Measurements from ENCODE around the gene CAPZA2.
"Not testable (repeated sequence)": the region's sequence is repeated elsewhere in the genome, so short reads cannot be mapped to it uniquely, and the experiment has no call there.

Gene CAPZA2

GRCh38 chr7:116955801-116956476 is 93.6 kb downstream of the CAPZA2 start:
- no peak for ATAC-seq (ENCODE audit: insufficient read depth, low read depth)
- Histone ChIP-seq H3K4me1 (ENCODE audit: insufficient read depth, low read length) (no peaks in the 10 kb centered on the region), H3K4me2 (ENCODE audit: insufficient read depth, low read length) (no peak overlapping the region), H2AFZ (ENCODE audit: low read depth, low read length) (no peak overlapping the region), H3K36me3 (ENCODE audit: insufficient read depth, low read length) (no peaks in the 10 kb centered on the region), H3K4me3 (ENCODE audit: low read depth in 1 of 2, low read length in 2 of 2) (no peak overlapping the region), H3K79me2 (ENCODE audit: insufficient read depth, low read length) (no peaks in the 10 kb centered on the region), H3K9me3 (ENCODE audit: insufficient read depth, low read length, severe bottlenecking) (no peaks in the 10 kb centered on the region), H4K20me1 (ENCODE audit: insufficient read depth, low read length) (no peaks in the 10 kb centered on the region), H3K9ac (ENCODE audit: low read depth, low read length) (no peak overlapping the region), H3K27me3 (ENCODE audit: insufficient read depth, low read length, poor library complexity) (peaks cover 15% of the 10 kb centered on the region), H3K27ac (ENCODE audit: low read length) (no peak overlapping the region)
- no peak for TF ChIP-seq CTCF (IDR thresholded peaks at IDR 0.05; ENCODE audit: borderline replicate concordance, extremely low read depth, low read length, poor library complexity, severe bottlenecking)
- TF ChIP-seq EZH2 (IDR thresholded peaks at IDR 0.05; ENCODE audit: borderline replicate concordance, low read depth, low read length, severe bottlenecking) = no peak
- no peak for DNase-seq

- Histone ChIP-seq H3K4me2 (ENCODE audit: insufficient read depth, low read length) (no peak overlapping the region), H2AFZ (ENCODE audit: low read depth, low read length) (no peak overlapping the region), H3K4me3 (ENCODE audit: low read depth in 1 of 2, low read length in 2 of 2) (no peak overlapping the region), H3K4me1 (ENCODE audit: insufficient read depth, low read length) (no peaks in the 10 kb centered on the region), H3K9ac (ENCODE audit: low read depth, low read length) (no peak overlapping the region), H3K79me2 (ENCODE audit: insufficient read depth, low read length) (no peaks in the 10 kb centered on the region), H3K36me3 (ENCODE audit: insufficient read depth, low read length) (no peaks in the 10 kb centered on the region), H3K27ac (ENCODE audit: low read length) (no peak overlapping the region), H4K20me1 (ENCODE audit: insufficient read depth, low read length) (no peaks in the 10 kb centered on the region), H3K9me3 (ENCODE audit: insufficient read depth, low read length, severe bottlenecking) (no peaks in the 10 kb centered on the region), H3K27me3 (ENCODE audit: insufficient read depth, low read length, poor library complexity) (peaks cover 15% of the 10 kb centered on the region)
- no peak for ATAC-seq (ENCODE audit: insufficient read depth, low read depth)
- no peak for DNase-seq
- TF ChIP-seq CTCF (IDR thresholded peaks at IDR 0.05; ENCODE audit: borderline replicate concordance, extremely low read depth, low read length, poor library complexity, severe bottlenecking) (no peak), EZH2 (IDR thresholded peaks at IDR 0.05; ENCODE audit: borderline replicate concordance, low read depth, low read length, severe bottlenecking) (no peak)
These were observed 94.1 kb downstream of the CAPZA2 start for GRCh38 chr7:116956477-116956804.

GRCh38 chr7:116957874-116958273 is 95.5 kb downstream of the CAPZA2 start:
- no peak overlapping the region for H3K9ac ChIP-seq (ENCODE audit: low read depth, low read length)
- H4K20me1 ChIP-seq (ENCODE audit: insufficient read depth, low read length) = no peaks in the 10 kb centered on the region
- DNase-seq = no peak
- no peak overlapping the region for H3K27ac ChIP-seq (ENCODE audit: low read length)
- no peak for ATAC-seq (ENCODE audit: insufficient read depth, low read depth)
- peaks cover 15% of the 10 kb centered on the region for H3K27me3 ChIP-seq (ENCODE audit: insufficient read depth, low read length, poor library complexity)
- H3K4me1 ChIP-seq (ENCODE audit: insufficient read depth, low read length) = no peaks in the 10 kb centered on the region
- no peak for TF ChIP-seq CTCF (IDR thresholded peaks at IDR 0.05; ENCODE audit: borderline replicate concordance, extremely low read depth, low read length, poor library complexity, severe bottlenecking)
- no peak for TF ChIP-seq EZH2 (IDR thresholded peaks at IDR 0.05; ENCODE audit: borderline replicate concordance, low read depth, low read length, severe bottlenecking)
- H3K36me3 ChIP-seq (ENCODE audit: insufficient read depth, low read length) = no peaks in the 10 kb centered on the region
- no peak overlapping the region for H3K4me3 ChIP-seq (ENCODE audit: low read depth in 1 of 2, low read length in 2 of 2)
- H3K4me2 ChIP-seq (ENCODE audit: insufficient read depth, low read length) = no peak overlapping the region
- H3K79me2 ChIP-seq (ENCODE audit: insufficient read depth, low read length) = no peaks in the 10 kb centered on the region
- no peaks in the 10 kb centered on the region for H3K9me3 ChIP-seq (ENCODE audit: insufficient read depth, low read length, severe bottlenecking)
- H2AFZ ChIP-seq (ENCODE audit: low read depth, low read length) = no peak overlapping the region

GRCh38 chr7:116961966-116962673 is 99.7 kb downstream of the CAPZA2 start:
- not testable (repeated sequence) for H3K36me3 ChIP-seq (ENCODE audit: insufficient read depth, low read length); H4K20me1 ChIP-seq (ENCODE audit: insufficient read depth, low read length); H3K79me2 ChIP-seq (ENCODE audit: insufficient read depth, low read length); H3K9ac ChIP-seq (ENCODE audit: low read depth, low read length); H3K4me2 ChIP-seq (ENCODE audit: insufficient read depth, low read length); H3K27ac ChIP-seq (ENCODE audit: low read length); H3K4me1 ChIP-seq (ENCODE audit: insufficient read depth, low read length); DNase-seq; H3K27me3 ChIP-seq (ENCODE audit: insufficient read depth, low read length, poor library complexity); H2AFZ ChIP-seq (ENCODE audit: low read depth, low read length); H3K9me3 ChIP-seq (ENCODE audit: insufficient read depth, low read length, severe bottlenecking); ATAC-seq (ENCODE audit: insufficient read depth, low read depth); H3K4me3 ChIP-seq (ENCODE audit: low read depth in 1 of 2, low read length in 2 of 2)

Measured in DND-41 (cell line).